Glutamatergic neuron (in vitro differentiated cells): ENCODE measurements around the gene LMO7. TPM values are rescaled to one million over a fixed set of nuclear protein-coding genes. Genes with fewer than 3 reads are reported as not detected.

Experiments
- DNase-seq: peaks from one replicate; pipeline ENCODE4 v3.0.0; 2022
- H3K27ac Mint-ChIP-seq: one replicate; pipeline ENCODE4 v1.8.0; 2020; ENCODE audit warnings: mild to moderate bottlenecking, mixed read lengths, inconsistent platforms; ENCODE audit not compliant: unreplicated experiment
- H3K27me3 Mint-ChIP-seq: one replicate; pipeline ENCODE4 v1.8.0; 2020; ENCODE audit warnings: mild to moderate bottlenecking, moderate library complexity, mixed read lengths, inconsistent platforms; ENCODE audit not compliant: unreplicated experiment
- H3K36me3 Mint-ChIP-seq: one replicate; pipeline ENCODE4 v1.8.0; 2020; ENCODE audit warnings: mild to moderate bottlenecking, mixed read lengths, inconsistent platforms; ENCODE audit not compliant: unreplicated experiment
- H3K4me1 Mint-ChIP-seq: one replicate; pipeline ENCODE4 v1.8.0; 2020; ENCODE audit warnings: mild to moderate bottlenecking, low read depth, mixed read lengths, inconsistent platforms; ENCODE audit not compliant: unreplicated experiment
- H3K4me3 Mint-ChIP-seq: one replicate; pipeline ENCODE4 v1.8.0; 2020; ENCODE audit warnings: mild to moderate bottlenecking, mixed read lengths, inconsistent platforms; ENCODE audit not compliant: unreplicated experiment
- H3K9me3 Mint-ChIP-seq: one replicate; pipeline ENCODE4 v1.8.0; 2020; ENCODE audit warnings: mild to moderate bottlenecking, moderate library complexity, mixed read lengths, inconsistent platforms; ENCODE audit not compliant: unreplicated experiment
- total RNA-seq: library from RNA; stranded (reverse); fragmentation: NEBNext Ultra II Directional; extraction: Animal tissue kit (Norgen Biotek cat#: 25700); gene quantifications from one replicate; pipeline ENCODE4 v1.2.1, GENCODE V29; 2021; ENCODE audit not compliant: unreplicated experiment
- TF ChIP-seq, protein P1 (sequence below): fragments of 200-600 bp; sonication (generic); IDR thresholded peaks from one replicate; pipeline ENCODE4 v1.5.0; 2021; ENCODE audit not compliant: partially characterized antibody, unreplicated experiment

LMO7 gene
- total RNA-seq, 1 donor from 2014 or later, result 5.0 TPM

DNA sequence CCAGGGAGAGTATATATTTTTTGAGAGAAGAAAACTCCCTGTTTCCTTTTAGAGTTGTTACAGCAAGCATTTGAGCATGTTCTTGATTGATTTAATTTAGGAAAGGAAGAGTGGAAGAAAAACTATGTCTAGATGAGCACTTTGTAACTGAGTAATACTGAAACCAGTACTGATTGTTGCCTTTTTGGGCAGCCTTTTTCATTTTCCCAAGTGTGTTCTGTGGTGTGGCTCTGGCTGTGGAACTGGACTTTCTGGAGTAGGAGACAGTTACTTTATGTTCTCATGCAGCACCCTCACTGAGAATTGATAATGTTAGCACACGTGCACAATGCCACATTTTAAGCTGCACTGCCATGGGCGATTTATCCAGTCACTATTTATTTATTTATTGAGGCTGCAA is 211.5 kb downstream of the LMO7 start:
- H3K4me3 Mint-ChIP-seq, result no peak overlapping the region
- DNase-seq, result no peak
- no peak overlapping the region for H3K27ac Mint-ChIP-seq
- H3K27me3 Mint-ChIP-seq, result no peaks in the 10 kb centered on the region
- no peaks in the 10 kb centered on the region for H3K4me1 Mint-ChIP-seq
- H3K36me3 Mint-ChIP-seq, result no peaks in the 10 kb centered on the region
- peaks cover 2% of the 10 kb centered on the region for H3K9me3 Mint-ChIP-seq
- TF ChIP-seq, protein P1, sequence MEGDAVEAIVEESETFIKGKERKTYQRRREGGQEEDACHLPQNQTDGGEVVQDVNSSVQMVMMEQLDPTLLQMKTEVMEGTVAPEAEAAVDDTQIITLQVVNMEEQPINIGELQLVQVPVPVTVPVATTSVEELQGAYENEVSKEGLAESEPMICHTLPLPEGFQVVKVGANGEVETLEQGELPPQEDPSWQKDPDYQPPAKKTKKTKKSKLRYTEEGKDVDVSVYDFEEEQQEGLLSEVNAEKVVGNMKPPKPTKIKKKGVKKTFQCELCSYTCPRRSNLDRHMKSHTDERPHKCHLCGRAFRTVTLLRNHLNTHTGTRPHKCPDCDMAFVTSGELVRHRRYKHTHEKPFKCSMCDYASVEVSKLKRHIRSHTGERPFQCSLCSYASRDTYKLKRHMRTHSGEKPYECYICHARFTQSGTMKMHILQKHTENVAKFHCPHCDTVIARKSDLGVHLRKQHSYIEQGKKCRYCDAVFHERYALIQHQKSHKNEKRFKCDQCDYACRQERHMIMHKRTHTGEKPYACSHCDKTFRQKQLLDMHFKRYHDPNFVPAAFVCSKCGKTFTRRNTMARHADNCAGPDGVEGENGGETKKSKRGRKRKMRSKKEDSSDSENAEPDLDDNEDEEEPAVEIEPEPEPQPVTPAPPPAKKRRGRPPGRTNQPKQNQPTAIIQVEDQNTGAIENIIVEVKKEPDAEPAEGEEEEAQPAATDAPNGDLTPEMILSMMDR, result no peak

GRCh38 chr13:75850916-75851315 is 214.8 kb downstream of the LMO7 start:
- Mint-ChIP-seq H3K27me3 (no peaks in the 10 kb centered on the region), H3K27ac (no peak overlapping the region), H3K4me3 (no peak overlapping the region), H3K4me1 (no peaks in the 10 kb centered on the region), H3K9me3 (peaks cover 4% of the 10 kb centered on the region), H3K36me3 (no peaks in the 10 kb centered on the region)
- TF ChIP-seq, protein P1, result no peak
- DNase-seq, result no peak

DNA sequence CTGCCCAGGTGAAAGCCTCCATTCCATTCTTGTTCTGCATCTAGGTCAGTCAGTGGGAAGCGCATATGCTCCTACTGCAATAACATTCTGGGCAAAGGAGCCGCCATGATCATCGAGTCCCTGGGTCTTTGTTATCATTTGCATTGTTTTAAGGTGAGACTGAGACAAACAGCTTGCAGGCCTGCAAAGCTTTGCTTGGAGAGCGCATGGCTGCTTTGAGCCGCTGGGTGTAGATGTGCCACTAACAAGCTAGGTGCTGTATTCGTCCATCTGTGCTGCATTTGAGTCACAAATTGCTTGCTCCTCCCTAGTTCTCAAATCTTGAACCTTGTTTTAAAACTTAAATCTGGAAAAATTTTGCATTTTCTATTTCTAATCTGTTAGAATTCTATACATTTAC is 219.1 kb downstream of the LMO7 start:
- Mint-ChIP-seq H3K4me3 (no peak overlapping the region), H3K4me1 (no peaks in the 10 kb centered on the region), H3K27ac (no peak overlapping the region), H3K27me3 (no peaks in the 10 kb centered on the region), H3K36me3 (no peaks in the 10 kb centered on the region), H3K9me3 (peaks cover 4% of the 10 kb centered on the region)
- TF ChIP-seq, protein P1, result no peak
- DNase-seq, result no peak

- Mint-ChIP-seq H3K4me1 (no peaks in the 10 kb centered on the region), H3K36me3 (no peaks in the 10 kb centered on the region), H3K4me3 (no peak overlapping the region), H3K27ac (no peak overlapping the region), H3K9me3 (peaks cover 6% of the 10 kb centered on the region), H3K27me3 (no peaks in the 10 kb centered on the region)
- TF ChIP-seq, protein P1, result no peak
- DNase-seq, result no peak
Measured at GRCh38 chr13:75855847-75856246, 219.7 kb downstream of the LMO7 start.

GRCh38 chr13:75857291-75857690 is 221.2 kb downstream of the LMO7 start:
- TF ChIP-seq, protein P1, result no peak
- no peaks in the 10 kb centered on the region for H3K36me3 Mint-ChIP-seq
- H3K9me3 Mint-ChIP-seq, result peaks cover 6% of the 10 kb centered on the region
- no peak for DNase-seq
- H3K27ac Mint-ChIP-seq, result no peak overlapping the region
- H3K27me3 Mint-ChIP-seq, result no peaks in the 10 kb centered on the region
- H3K4me3 Mint-ChIP-seq, result no peak overlapping the region
- no peaks in the 10 kb centered on the region for H3K4me1 Mint-ChIP-seq
